GM10847 (cell line): ENCODE results near the gene INO80D.

Experiments used
- POLR2A ChIP-seq: IDR thresholded peaks from 2 replicates; pipeline ENCODE4 v1.6.1; 2011; ENCODE audit not compliant: insufficient read length; ENCODE audit errors: extremely low read depth

INO80D gene

DNA sequence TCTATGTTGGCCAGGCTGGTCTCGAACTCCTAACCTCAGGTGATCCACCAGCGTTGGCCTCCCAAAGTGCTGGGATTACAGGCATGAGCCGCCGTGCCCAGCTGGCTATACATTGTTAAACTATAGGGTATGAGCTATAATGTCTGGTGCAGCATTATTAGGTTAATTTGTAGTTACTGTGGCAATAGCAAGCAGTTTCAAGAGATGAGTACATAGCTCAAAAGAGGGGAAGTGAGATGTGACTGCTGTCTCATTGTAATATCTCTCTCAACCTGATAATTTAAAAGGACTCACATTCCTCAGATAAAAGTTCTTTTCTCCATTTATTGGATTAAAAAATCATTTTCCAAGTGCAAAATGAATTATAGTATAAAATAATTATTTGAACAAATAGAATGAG, 116.4 kb downstream of the INO80D start:
- no peak for TF ChIP-seq POLR2A

DNA sequence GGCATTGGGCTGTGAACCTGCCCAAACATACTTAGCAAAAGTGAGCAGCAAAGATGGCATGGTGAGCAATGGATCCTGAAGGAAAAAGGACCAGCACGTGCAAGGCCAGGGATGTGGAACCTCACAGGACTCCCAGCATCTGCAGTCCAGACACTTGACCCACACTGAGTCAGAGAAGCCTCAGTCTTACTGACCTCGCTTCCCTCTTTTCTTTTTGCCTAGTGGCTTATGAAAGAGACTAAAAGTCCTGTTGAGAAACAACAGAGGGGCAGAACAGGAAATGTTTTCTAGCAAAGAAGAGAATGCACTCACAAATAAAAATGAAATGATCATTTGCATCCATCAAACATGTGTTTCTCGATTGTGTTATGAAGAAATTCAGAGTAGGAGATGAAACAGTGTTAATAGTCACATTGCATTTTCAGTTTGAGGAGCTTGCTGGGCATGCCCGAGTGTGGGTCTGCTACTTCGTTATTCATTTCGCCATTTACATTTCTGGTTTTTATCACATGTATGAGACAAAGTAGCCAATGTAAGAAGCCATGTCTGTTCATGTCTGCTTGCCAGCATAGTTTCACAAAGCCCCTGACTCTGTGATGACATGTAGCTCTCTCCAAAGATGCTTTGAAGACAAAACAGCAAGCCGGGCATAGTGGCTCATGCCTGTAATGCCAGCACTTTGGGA, 118.4 kb downstream of the INO80D start:
- no peak for TF ChIP-seq POLR2A

DNA sequence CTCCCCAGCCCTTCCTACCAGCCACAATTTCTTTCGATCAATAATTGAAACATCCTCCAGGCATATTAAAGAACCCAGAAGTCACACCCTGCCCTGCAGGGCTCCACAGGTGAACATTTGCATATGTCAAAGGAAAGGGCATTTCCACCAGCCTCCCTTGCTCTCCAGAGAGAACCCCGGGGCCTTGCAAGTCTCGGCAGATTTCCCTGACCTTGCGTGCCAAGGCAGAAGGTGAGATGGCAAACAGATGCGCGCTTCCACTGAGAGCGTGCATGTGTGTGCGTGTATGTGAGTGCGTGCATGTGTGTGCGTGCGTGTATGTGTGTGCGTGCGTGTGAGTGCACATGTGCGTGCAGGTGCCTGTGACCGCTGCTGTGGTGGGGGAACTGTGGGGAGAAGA, 120.3 kb downstream of the INO80D start:
- TF ChIP-seq POLR2A = no peak

DNA sequence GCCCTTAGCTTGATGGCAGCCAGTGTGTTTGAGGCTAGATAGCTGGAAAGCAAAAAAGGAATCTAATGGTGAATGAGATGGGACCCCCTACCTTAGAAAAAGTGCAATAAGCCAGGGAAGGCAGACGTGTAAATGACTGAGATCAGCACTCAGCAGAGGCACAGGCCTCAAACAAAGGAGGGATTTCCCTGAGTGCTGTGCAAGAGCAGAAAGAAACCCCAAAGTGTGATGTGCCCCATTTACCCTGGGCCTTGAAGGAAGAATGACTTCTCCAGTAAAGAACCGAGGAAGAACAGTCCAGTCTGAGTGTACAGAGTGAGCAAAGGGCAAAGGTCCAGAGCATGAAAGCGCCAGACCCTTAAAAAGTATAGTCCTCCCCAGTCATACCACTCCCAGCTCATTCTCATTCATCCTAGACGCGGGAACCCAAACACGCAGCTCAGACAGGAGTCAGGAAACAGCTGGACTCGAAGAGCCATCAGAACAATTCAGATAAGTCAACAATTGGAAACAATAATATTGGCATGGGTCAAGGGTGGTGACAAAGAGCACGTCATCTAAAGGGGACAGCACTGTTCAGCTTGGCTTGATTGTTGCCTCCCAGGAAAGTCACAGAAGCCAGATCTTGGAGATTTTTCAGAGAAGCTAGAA, 121.7 kb downstream of the INO80D start:
- no peak for TF ChIP-seq POLR2A

DNA sequence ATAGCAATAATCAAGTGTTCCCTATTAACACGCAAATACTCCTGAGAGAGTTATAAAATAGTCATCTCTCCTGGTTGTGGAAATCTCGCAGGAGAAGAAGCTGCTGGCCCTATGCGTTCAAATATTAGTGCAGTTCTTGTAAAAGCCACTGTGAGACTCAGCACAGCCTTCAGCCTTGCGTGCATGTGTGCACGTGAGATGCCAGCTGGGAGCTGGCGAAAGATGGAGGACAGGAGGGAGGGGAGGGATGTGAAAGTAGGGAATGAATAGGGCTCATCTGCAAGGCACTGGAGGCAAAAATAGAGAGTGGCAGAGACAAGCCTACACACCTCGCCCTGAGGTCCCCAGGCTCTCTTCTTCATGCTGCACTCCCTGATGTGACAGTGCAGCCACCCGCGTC, 126.5 kb downstream of the INO80D start:
- no peak for TF ChIP-seq POLR2A

DNA sequence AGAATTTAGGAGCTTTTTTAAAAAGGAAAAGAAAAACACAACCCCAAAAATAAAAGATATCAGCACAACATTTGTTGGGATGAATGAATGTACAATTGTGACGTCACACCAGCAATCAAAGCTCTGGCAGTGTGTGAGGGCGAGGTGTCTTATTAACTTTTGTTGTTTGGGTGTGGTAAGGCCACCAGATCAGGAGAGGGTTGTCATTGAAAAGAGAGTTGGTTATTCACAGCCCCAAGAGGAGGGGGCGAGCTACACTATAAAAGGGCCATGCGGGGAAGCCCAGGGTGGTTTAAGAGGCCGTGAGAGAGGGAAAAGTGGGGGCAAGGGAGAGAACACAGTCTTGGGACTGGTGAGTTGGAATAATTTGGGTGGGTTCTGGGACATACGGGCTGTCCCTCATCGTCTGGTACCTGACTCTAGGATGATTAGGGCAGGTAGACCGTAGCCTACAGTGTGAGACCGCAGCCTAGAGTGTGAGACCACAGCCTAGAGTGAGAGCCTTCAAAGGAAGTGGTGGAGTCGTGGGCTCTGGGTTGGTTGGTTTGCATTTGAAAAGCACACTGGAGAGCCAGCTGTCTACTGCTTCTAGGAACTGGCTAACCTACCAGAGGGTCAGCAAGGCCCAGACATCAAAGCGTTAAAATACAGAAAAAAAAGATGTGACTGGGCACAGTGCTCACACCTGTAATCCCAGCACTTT, 128.4 kb downstream of the INO80D start:
- no peak for TF ChIP-seq POLR2A

DNA sequence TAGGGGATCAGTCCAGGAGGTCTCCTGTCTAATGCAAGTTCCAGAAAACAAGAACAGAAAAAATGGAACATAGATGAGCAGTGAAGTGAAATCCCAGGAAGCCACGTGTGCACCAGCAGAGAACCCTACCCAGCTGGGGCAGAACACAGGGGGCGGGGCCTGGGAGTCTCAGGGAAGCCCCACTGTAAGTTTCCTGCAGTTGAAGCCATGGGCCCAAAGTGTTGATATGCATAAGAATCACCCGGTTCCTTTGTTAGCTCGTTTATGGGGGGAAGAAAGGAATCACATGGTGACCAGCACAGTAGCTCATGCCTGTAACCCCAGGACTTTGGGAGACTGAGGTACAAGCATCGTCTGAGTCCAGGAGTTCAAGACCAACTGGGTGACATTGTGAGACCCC, 131.3 kb downstream of the INO80D start:
- TF ChIP-seq POLR2A = no peak

DNA sequence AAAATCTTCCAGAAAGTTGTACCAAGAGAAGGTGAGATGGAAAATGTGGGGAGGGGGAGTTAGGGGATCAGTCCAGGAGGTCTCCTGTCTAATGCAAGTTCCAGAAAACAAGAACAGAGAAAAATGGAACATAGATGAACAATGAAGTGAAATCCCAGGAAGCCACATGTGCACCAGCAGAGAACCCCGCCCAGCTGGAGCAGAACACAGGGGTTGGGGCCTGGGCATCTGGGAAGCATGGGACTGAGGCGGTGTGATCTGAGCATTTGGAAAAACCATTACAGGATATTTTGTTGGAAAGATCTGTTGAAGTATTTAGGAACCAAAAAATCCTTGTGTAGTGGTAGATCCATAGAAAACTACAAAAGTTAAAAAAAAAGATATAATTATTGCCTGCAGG, 133.7 kb downstream of the INO80D start:
- no peak for TF ChIP-seq POLR2A

DNA sequence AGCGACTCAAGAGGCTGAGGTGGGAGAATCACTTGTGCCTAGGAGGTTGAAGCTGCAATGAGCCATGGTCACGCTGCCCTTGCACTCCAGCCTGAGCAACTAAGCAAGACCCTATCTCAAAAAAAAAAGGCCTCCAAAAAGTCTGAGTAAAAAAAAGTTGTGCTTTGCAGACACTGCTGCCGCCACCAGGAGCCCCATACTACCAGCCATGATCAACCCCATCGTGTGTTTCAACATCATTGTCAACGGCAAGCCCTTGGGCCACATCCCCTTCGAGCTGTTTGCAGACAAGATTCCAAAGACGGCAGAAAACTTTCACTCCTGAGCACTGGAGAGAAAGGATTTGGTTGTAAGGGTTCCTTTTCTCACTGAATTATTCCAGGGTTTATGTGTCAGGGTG, 137.1 kb downstream of the INO80D start:
- no peak for TF ChIP-seq POLR2A

DNA sequence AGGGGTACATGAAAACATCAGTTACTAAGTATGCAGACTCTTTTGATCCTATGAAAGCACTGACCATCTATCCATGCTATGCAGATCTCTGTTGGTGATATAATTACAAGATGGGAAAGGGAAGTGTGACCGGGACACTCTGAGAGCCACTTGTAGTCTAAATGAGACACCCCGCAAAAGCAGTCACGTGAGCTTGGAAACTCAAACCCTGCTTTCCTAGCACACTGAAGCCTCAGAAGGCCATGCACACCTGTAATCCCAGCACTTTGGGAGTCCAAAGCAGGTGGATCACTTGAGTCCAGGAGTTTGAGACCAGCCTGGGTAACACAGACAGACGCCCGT, 137.5 kb downstream of the INO80D start:
- TF ChIP-seq POLR2A = no peak

DNA sequence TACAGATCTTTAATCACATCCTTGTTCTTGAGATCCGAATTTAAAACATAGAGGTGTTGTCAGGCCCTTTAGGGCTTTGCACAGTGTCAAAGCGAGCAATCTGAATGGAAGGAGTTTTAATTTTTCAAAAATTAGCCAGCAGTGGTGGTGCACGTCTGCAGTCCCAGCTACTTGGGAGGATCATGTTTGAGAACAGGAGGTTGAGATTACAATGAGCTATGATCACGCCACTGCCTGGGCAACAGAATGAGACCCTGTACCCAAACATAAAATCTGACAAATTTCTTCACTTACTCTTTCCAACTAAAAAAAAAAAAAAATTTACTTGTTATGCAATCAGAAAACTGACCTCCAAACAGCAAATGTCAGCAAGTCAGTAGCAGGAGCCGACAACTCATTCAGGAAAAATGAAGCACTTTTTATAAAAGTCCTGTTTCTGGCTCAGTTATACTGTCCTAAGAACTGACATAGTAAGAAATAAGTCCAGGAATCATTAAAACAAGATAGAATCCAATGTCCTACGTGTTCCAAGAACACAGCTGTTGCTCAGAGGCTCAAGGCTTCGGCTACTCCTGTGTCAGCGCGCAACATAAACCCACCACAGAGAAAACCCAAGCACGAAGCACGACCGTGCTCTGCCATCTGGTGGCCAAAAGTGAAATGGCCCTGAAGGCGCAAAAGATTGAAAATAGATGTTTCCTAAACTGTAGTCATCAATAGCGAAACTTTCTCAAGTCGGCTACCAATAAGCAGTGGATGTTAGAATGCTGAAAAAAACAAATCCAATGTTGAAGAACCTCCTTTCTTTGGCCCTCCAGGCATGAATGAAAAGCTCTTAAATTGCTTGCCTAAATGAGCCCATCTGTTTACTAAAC, 138.1 kb downstream of the INO80D start:
- TF ChIP-seq POLR2A = no peak

DNA sequence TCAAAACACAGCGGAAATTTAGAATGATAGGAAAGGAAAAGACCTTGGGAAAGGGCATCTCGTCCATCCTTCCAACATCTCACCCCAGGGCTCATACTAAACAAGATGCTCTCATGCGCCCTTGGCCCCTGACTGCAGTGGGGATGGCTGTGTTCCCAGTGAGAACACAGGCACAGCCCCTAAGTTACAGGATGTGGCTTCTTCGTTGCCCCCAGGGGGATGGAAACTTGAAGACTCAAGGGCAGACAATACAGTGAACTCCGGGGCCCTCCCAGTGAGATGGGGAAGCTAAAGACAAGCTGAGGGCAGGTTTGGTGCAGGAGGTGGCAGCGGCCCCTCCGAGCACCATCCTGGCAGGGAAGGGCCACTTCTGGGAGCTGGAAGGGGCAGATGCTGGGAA, 139.7 kb downstream of the INO80D start:
- no peak for TF ChIP-seq POLR2A
